GM12878 (cell line): ENCODE measurements around the gene PRKN.

Source experiments
- CREB1 ChIP-seq: IDR thresholded peaks from 2 replicates; pipeline ENCODE4 v1.6.1; 2012; ENCODE audit warnings: low read depth, mild to moderate bottlenecking, inconsistent platforms
- CTCF ChIP-seq, 3 experiments: IDR thresholded peaks in 2 of 3; conservative IDR thresholded peaks in 1 of 3; 2 replicates each; pipeline ENCODE4 v1.5.1; 2011; ENCODE audit warnings: low read depth in 3 of 3, low read length in 3 of 3, mild to moderate bottlenecking in 3 of 3, control low read depth in 2 of 3, moderate library complexity in 2 of 3, inconsistent platforms in 1 of 3, mixed read lengths in 1 of 3; ENCODE audit not compliant: control insufficient read depth in 2 of 3, insufficient read depth in 1 of 3; ENCODE audit errors: extremely low read depth in 1 of 3
- EZH2 ChIP-seq: IDR thresholded peaks from 2 replicates; pipeline ENCODE4 v1.6.1; 2012; ENCODE audit warnings: low read depth, mild to moderate bottlenecking, control low read depth, inconsistent platforms, low read length, borderline replicate concordance; ENCODE audit not compliant: control insufficient read depth
- SIX5 ChIP-seq: IDR thresholded peaks from 2 replicates; pipeline ENCODE4 v1.6.1; 2011; ENCODE audit warnings: mild to moderate bottlenecking, low read depth, low read length, moderate library complexity; ENCODE audit not compliant: severe bottlenecking
- SMC3 ChIP-seq: IDR thresholded peaks from 2 replicates; pipeline ENCODE4 v1.6.1; 2011; ENCODE audit warnings: low read length, improper control_type of control experiment, borderline replicate concordance
- SUZ12 ChIP-seq: fragments of 200-600 bp; sonication (generic); IDR thresholded peaks from one replicate; pipeline ENCODE4 v1.6.1; 2018; ENCODE audit warnings: antibody characterized with exemption, mild to moderate bottlenecking; ENCODE audit not compliant: unreplicated experiment
- TAF1 ChIP-seq: IDR thresholded peaks from 2 replicates; pipeline ENCODE4 v1.6.1; 2011; ENCODE audit warnings: mild to moderate bottlenecking, low read depth, low read length, borderline replicate concordance

GRCh38 chr6:161954699-161955276 is 772.8 kb downstream of the PRKN start:
- TF ChIP-seq CREB1 (no peak), CTCF (IDR thresholded peaks at IDR 0.05 in 2 of 3, conservative IDR thresholded peaks at IDR 0.05 in 1 of 3; ENCODE audit: control insufficient read depth in 2 of 3, extremely low read depth in 1 of 3, insufficient read depth in 1 of 3, low read depth in 3 of 3, low read length in 3 of 3) (no peak), TAF1 (no peak), SMC3 (no peak), EZH2 (no peak), SUZ12 (no peak), SIX5 (no peak)
